GM13976 (cell line): ENCODE measurements around the gene AKR1E2.

Experiments
- DNase-seq: peaks from one replicate; pipeline ENCODE4 v3.0.0; 2012; ENCODE audit warnings: low spot score
- CTCF ChIP-seq: IDR thresholded peaks from 2 replicates; pipeline ENCODE4 v1.5.1; 2012; ENCODE audit warnings: borderline replicate concordance, mild to moderate bottlenecking; ENCODE audit not compliant: insufficient read depth; ENCODE audit errors: extremely low read depth, missing control alignments, control extremely low read depth
- in situ Hi-C: fragments of 300-500 bp; cut with MboI; formaldehyde crosslinking; loops from one replicate; pipeline ENCODE4 v1.12.0; 2022; ENCODE audit warnings: low sequenced_read_pairs, mixed read lengths, inconsistent platforms; ENCODE audit not compliant: unreplicated experiment

Gene AKR1E2

GRCh38 chr10:4892681-4893080 is 66.7 kb downstream of the AKR1E2 start:
- no peak for TF ChIP-seq CTCF
- in situ Hi-C loops, result no loop called here
- DNase-seq, result no peak

GRCh38 chr10:4894335-4894734 is 68.3 kb downstream of the AKR1E2 start:
- TF ChIP-seq CTCF, result no peak
- in situ Hi-C loops, result no loop called here
- DNase-seq, result no peak
